ENCODE data around the gene CRTAC1. TPM values are rescaled to one million over a fixed set of nuclear protein-coding genes. Genes with fewer than 3 reads are reported as not detected.

Gene CRTAC1
- total and polyA plus RNA-seq, 9 of the 15 experiments (the other 6 are each of a cell fraction or from before 2014, with no cell fraction given), result not detected

GRCh38 chr10:97904018-97904381, 126.4 kb downstream of the CRTAC1 start:
- DNase-seq (ENCODE audit: extremely low read depth in 1 of 4, low spot score in 3 of 4), result no peak
- Histone ChIP-seq H3K27me3 (ENCODE audit: control insufficient read depth in 2 of 2, insufficient read depth in 2 of 2, low read length in 2 of 2) (peaks cover 26 to 64% of the 10 kb centered on the region in 2 experiments; a peak in 4 of 5 replicates), H3K9me1 (ENCODE audit: control insufficient read depth, insufficient read depth, low read length) (no peaks in the 10 kb centered on the region), H3K4me2 (ENCODE audit: insufficient read depth, low read length) (no peak overlapping the region), H3K4me1 (replicated peaks in 1 of 2; ENCODE audit: control insufficient read depth in 2 of 2, insufficient read depth in 2 of 2, low read length in 2 of 2) (peaks cover 3% of the 10 kb centered on the region in 2 experiments; a peak in 4 of 5 replicates), H3K36me3 (ENCODE audit: control insufficient read depth, insufficient read depth, low read length) (no peaks in the 10 kb centered on the region), H3K9me3 (replicated peaks; ENCODE audit: control insufficient read depth, insufficient read depth, low read depth, low read length) (no peaks in the 10 kb centered on the region), H3K27ac (ENCODE audit: extremely low read depth, low read depth, low read length) (no peak overlapping the region), H4K20me1 (replicated peaks; ENCODE audit: control insufficient read depth, insufficient read depth, low read length) (no peaks in the 10 kb centered on the region), H3K9ac (ENCODE audit: insufficient read depth in 1 of 2, low read depth in 2 of 2, low read length in 2 of 2) (no peak overlapping the region), H3K79me2 (ENCODE audit: control insufficient read depth, insufficient read depth, low read length) (no peaks in the 10 kb centered on the region), H2AFZ (ENCODE audit: low read depth, low read length) (no peak overlapping the region), H3K4me3 (no peak overlapping the region)
- in situ Hi-C loops (cut with MboI) (loop anchor here (5.0 to 25.0 kb wide), 2 partner anchors 138 to 408 kb away; no protein-coding TSS in a partner anchor), intact Hi-C loops (cut with micrococcal nuclease) (no loop called here)
- 3% methylated on average over 3 of the region's 5 CpGs for WGBS (ENCODE audit: insufficient coverage, low coverage, missing lambda C conversion rate)
- no TSS peak for BruUV-seq (replicated peaks)
- ChIA-PET CTCF (ENCODE audit: low intra/inter-chr PET ratio) (no interaction called here), POLR2A (interaction anchor here (1.0 kb wide), 1 partner anchor 16 kb away, joined by 3 read pairs; no protein-coding TSS in a partner anchor)
- no peak for ATAC-seq
- no peak for FAIRE-seq
- no peak for TF ChIP-seq SRSF3 (IDR thresholded peaks at IDR 0.05; ENCODE audit: insufficient read depth, low read length)
- no peak for TF ChIP-seq XRCC4 (IDR thresholded peaks at IDR 0.05; ENCODE audit: extremely low read depth, insufficient read depth, insufficient read length)
- no peak for TF ChIP-seq E2F3 (CRISPR knock-in tag; IDR thresholded peaks at IDR 0.05)
- TF ChIP-seq MYBL2 (IDR thresholded peaks at IDR 0.05; ENCODE audit: low read depth), result no peak
- no peak for TF ChIP-seq MYBL2 (CRISPR knock-in tag; IDR thresholded peaks at IDR 0.05; ENCODE audit: borderline replicate concordance)
- no peak for TF ChIP-seq SPI1 (IDR thresholded peaks at IDR 0.05; ENCODE audit: borderline replicate concordance, low read depth, low read length)
- TF ChIP-seq ZBTB34 (CRISPR knock-in tag; IDR thresholded peaks at IDR 0.05), result no peak
- no peak for TF ChIP-seq CHD1 (IDR thresholded peaks at IDR 0.05; ENCODE audit: low read length)
- TF ChIP-seq HDAC6 (IDR thresholded peaks at IDR 0.05; ENCODE audit: low read depth, low read length), result no peak
- no peak for TF ChIP-seq ZNF57 (CRISPR knock-in tag; IDR thresholded peaks at IDR 0.05)
- no peak for TF ChIP-seq ATF1 (CRISPR knock-in tag; IDR thresholded peaks at IDR 0.05)
- TF ChIP-seq ATF1 (tag; IDR thresholded peaks at IDR 0.05), result no peak
- no peak for TF ChIP-seq SMAD4 (CRISPR knock-in tag; conservative IDR thresholded peaks at IDR 0.05)
- no peak for TF ChIP-seq JUND (IDR thresholded peaks at IDR 0.05; ENCODE audit: borderline replicate concordance, low read depth, low read length)
- no peak for TF ChIP-seq JUND (tag; IDR thresholded peaks at IDR 0.05; ENCODE audit: borderline replicate concordance, low read depth, low read length)
- TF ChIP-seq ZNF316 (IDR thresholded peaks at IDR 0.05), result no peak
- no peak for TF ChIP-seq GTF2E2 (tag; IDR thresholded peaks at IDR 0.05)
- TF ChIP-seq RBM39 (optimal IDR thresholded peaks at IDR 0.05; ENCODE audit: low read depth, low read length), result no peak
- TF ChIP-seq, protein P1, sequence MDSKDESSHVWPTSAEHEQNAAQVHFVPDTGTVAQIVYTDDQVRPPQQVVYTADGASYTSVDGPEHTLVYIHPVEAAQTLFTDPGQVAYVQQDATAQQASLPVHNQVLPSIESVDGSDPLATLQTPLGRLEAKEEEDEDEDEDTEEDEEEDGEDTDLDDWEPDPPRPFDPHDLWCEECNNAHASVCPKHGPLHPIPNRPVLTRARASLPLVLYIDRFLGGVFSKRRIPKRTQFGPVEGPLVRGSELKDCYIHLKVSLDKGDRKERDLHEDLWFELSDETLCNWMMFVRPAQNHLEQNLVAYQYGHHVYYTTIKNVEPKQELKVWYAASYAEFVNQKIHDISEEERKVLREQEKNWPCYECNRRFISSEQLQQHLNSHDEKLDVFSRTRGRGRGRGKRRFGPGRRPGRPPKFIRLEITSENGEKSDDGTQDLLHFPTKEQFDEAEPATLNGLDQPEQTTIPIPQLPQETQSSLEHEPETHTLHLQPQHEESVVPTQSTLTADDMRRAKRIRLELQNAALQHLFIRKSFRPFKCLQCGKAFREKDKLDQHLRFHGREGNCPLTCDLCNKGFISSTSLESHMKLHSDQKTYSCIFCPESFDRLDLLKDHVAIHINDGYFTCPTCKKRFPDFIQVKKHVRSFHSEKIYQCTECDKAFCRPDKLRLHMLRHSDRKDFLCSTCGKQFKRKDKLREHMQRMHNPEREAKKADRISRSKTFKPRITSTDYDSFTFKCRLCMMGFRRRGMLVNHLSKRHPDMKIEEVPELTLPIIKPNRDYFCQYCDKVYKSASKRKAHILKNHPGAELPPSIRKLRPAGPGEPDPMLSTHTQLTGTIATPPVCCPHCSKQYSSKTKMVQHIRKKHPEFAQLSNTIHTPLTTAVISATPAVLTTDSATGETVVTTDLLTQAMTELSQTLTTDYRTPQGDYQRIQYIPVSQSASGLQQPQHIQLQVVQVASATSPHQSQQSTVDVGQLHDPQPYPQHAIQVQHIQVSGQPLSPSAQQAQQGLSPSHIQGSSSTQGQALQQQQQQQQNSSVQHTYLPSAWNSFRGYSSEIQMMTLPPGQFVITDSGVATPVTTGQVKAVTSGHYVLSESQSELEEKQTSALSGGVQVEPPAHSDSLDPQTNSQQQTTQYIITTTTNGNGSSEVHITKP (IDR thresholded peaks at IDR 0.05; ENCODE audit: partially characterized antibody), result no peak
- TF ChIP-seq DPF2 (IDR thresholded peaks at IDR 0.05), result no peak
